ENCODE measurements around the gene IQCE.

DNA sequence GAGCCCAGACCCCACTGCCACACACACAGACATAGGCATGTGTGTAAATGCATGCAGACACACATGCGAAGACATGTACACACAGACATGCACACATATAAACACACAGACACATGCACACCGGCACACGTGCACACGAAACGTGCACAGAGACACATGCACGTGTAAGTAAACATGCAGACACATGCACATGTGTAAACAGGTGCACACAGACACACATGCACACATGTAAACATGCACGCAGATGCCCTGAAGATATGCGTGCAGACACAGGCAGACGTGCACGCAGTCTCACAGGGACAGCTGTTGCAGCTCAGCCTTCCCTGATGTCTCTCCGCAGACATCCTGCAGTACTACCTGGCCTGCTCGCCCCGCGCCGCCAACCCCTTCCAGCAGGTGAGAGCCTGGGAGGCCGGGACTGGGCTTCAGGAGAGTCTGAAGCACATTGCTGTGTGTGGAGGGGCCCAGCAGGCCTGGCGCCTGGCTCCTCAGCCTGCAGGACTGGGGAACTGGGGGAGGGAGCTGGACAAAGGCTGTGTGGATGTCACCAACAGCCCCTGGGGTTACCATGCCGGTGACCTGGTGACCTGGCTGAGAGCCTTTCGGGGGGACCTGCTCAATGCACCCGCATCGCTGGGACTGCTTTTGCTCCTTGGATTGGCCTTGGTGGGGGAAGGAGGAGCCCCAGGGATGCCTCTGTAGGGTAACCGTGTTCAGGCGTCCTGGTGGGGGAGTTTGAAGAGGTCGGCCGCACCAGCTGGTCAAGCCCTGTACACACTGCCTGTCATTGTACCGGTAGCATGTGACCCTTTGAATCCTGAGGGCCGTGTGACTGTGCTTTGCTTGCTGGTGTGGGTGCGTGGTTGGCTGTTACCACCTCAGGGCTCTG is 93.3 kb downstream of the IQCE start:
- TF ChIP-seq, protein P1, sequence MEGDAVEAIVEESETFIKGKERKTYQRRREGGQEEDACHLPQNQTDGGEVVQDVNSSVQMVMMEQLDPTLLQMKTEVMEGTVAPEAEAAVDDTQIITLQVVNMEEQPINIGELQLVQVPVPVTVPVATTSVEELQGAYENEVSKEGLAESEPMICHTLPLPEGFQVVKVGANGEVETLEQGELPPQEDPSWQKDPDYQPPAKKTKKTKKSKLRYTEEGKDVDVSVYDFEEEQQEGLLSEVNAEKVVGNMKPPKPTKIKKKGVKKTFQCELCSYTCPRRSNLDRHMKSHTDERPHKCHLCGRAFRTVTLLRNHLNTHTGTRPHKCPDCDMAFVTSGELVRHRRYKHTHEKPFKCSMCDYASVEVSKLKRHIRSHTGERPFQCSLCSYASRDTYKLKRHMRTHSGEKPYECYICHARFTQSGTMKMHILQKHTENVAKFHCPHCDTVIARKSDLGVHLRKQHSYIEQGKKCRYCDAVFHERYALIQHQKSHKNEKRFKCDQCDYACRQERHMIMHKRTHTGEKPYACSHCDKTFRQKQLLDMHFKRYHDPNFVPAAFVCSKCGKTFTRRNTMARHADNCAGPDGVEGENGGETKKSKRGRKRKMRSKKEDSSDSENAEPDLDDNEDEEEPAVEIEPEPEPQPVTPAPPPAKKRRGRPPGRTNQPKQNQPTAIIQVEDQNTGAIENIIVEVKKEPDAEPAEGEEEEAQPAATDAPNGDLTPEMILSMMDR (IDR thresholded peaks at IDR 0.05 in 2 of 3, conservative IDR thresholded peaks at IDR 0.05 in 1 of 3; ENCODE audit: control insufficient read depth in 2 of 3, extremely low read depth in 1 of 3, insufficient read depth in 1 of 3, low read depth in 3 of 3, low read length in 3 of 3) = no peak
- TF ChIP-seq POLR2AphosphoS2 (IDR thresholded peaks at IDR 0.05; ENCODE audit: low read depth, low read length) = no peak
- TF ChIP-seq DPF2 (IDR thresholded peaks at IDR 0.05) = no peak
- no peak for TF ChIP-seq BHLHE40 (IDR thresholded peaks at IDR 0.05; ENCODE audit: borderline replicate concordance in 1 of 2, low read depth in 2 of 2, low read length in 1 of 2)
- no peak for TF ChIP-seq NFYB (IDR thresholded peaks at IDR 0.05; ENCODE audit: insufficient read depth, low read depth, low read length)
- no peak for TF ChIP-seq MXI1 (IDR thresholded peaks at IDR 0.05; ENCODE audit: low read depth, low read length)
- TF ChIP-seq NFYA (IDR thresholded peaks at IDR 0.05; ENCODE audit: borderline replicate concordance, low read depth, low read length) = no peak
- no peak for TF ChIP-seq EZH2 (IDR thresholded peaks at IDR 0.05; ENCODE audit: borderline replicate concordance, control insufficient read depth, low read depth, low read length)
- no peak for TF ChIP-seq ZZZ3 (IDR thresholded peaks at IDR 0.05; ENCODE audit: control insufficient read depth, insufficient read length, low read depth)
- no peak for TF ChIP-seq SP1 (IDR thresholded peaks at IDR 0.05; ENCODE audit: low read depth, low read length)
- no peak for TF ChIP-seq ZNF592 (IDR thresholded peaks at IDR 0.05)
- no peak for TF ChIP-seq NR2C2 (IDR thresholded peaks at IDR 0.05; ENCODE audit: borderline replicate concordance, control insufficient read depth, insufficient read length, low read depth)
